H1 (cell line): ENCODE results near the gene POLG. TPM values are rescaled to one million over a fixed set of nuclear protein-coding genes. Genes with fewer than 3 reads are reported as not detected.

ENCODE experiments used
- CTCF ChIA-PET: fragments of 300-600 bp; sonication (Branson Sonifier 250); formaldehyde crosslinking; loops from one replicate; lab custom pipeline; 2021; ENCODE audit not compliant: partially characterized antibody; lab: Charles Lee
- POLR2A ChIA-PET: fragments of 300-600 bp; sonication (Branson Sonifier 250); formaldehyde crosslinking; loops from one replicate; lab custom pipeline; 2021; ENCODE audit warnings: inconsistent platforms; ENCODE audit not compliant: partially characterized antibody; lab: Charles Lee
- DNase-seq, 2 experiments: peaks; one replicate each; pipeline versions ENCODE4 v3.0.0 to v3.0.0-alpha.2; 2010 to 2022; ENCODE audit warnings: low spot score in 2 of 2, low read depth in 1 of 2, mixed read lengths in 1 of 2
- FAIRE-seq: peaks from 2 replicates; lab custom pipeline; 2011; peaks lifted over from hg19 to GRCh38; lab: Jason Lieb, UNC
- H2AFZ ChIP-seq: 2 replicates; pipeline ENCODE4 v1.8.1; 2012; ENCODE audit warnings: low read length, inconsistent platforms
- H2AK5ac ChIP-seq: 2 replicates; pipeline ENCODE4 v1.6.1; 2013; ENCODE audit warnings: low read depth, low read length
- H2BK120ac ChIP-seq: replicated peaks from 2 replicates; pipeline ENCODE3; 2013; ENCODE audit warnings: low read depth, low read length, inconsistent platforms
- H2BK12ac ChIP-seq: 2 replicates; pipeline ENCODE4 v1.6.1; 2013; ENCODE audit warnings: low read depth, low read length
- H2BK15ac ChIP-seq: 2 replicates; pipeline ENCODE4 v1.6.1; 2013; ENCODE audit warnings: low read length
- H2BK20ac ChIP-seq: 2 replicates; pipeline ENCODE4 v1.6.1; 2013; ENCODE audit warnings: low read length
- H2BK5ac ChIP-seq: 2 replicates; pipeline ENCODE4 v1.6.1; 2013; ENCODE audit warnings: low read depth, low read length
- H3K14ac ChIP-seq: 2 replicates; pipeline ENCODE4 v1.6.1; 2013; ENCODE audit warnings: inconsistent platforms; ENCODE audit not compliant: insufficient read length
- H3K18ac ChIP-seq: 2 replicates; pipeline ENCODE4 v1.6.1; 2013; ENCODE audit warnings: low read length; ENCODE audit errors: extremely low read depth
- H3K23ac ChIP-seq: 2 replicates; pipeline ENCODE4 v1.6.1; 2013; ENCODE audit warnings: inconsistent platforms; ENCODE audit not compliant: insufficient read length
- H3K23me2 ChIP-seq: 2 replicates; pipeline ENCODE4 v1.6.1; 2013; ENCODE audit warnings: low read depth, low read length
- H3K27ac ChIP-seq: 2 replicates; pipeline ENCODE4 v1.6.1; 2011; ENCODE audit warnings: low read depth, low read length, inconsistent platforms
- H3K27me3 ChIP-seq, 4 experiments: replicated peaks in 1 of 4; 1 replicate in 1 of 4; 2 replicates in 3 of 4; pipeline versions ENCODE4 v1.6.1 to v1.8.1; 2011 to 2013; ENCODE audit warnings: low read length in 3 of 4, mild to moderate bottlenecking in 3 of 4, inconsistent platforms in 2 of 4, mixed read lengths in 2 of 4, moderate library complexity in 1 of 4; ENCODE audit not compliant: control insufficient read depth in 3 of 4, insufficient read depth in 3 of 4; ENCODE audit errors: extremely low read depth in 1 of 4
- H3K36me3 ChIP-seq, 4 experiments: 2 replicates each; pipeline versions ENCODE4 v1.6.1 to v1.8.1; 2011 to 2013; ENCODE audit warnings: mild to moderate bottlenecking in 4 of 4, low read length in 3 of 4, moderate library complexity in 2 of 4, control low read depth in 1 of 4, inconsistent platforms in 1 of 4; ENCODE audit not compliant: insufficient read depth in 4 of 4, control insufficient read depth in 2 of 4
- H3K4ac ChIP-seq: replicated peaks from 2 replicates; pipeline ENCODE3; 2013; ENCODE audit warnings: low read length, low read depth, mixed read lengths, inconsistent platforms; ENCODE audit not compliant: insufficient read length
- H3K4me1 ChIP-seq, 4 experiments: replicated peaks in 1 of 4; 1 replicate in 1 of 4; 2 replicates in 3 of 4; pipeline versions ENCODE4 v1.6.1 to v1.8.1; 2011 to 2013; ENCODE audit warnings: low read length in 3 of 4, inconsistent platforms in 2 of 4, mixed read lengths in 1 of 4; ENCODE audit not compliant: insufficient read depth in 4 of 4, control insufficient read depth in 3 of 4
- H3K4me2 ChIP-seq, 2 experiments: 2 replicates each; pipeline versions ENCODE4 v1.6.1 to v1.8.1; 2011 to 2013; ENCODE audit warnings: low read depth in 2 of 2, low read length in 2 of 2, control low read depth in 1 of 2, inconsistent platforms in 1 of 2, mild to moderate bottlenecking in 1 of 2; ENCODE audit not compliant: insufficient read depth in 1 of 2
- H3K4me3 ChIP-seq, 4 experiments: fragments of 200-600, 300-600 bp in 1 of 4; sonication (generic), shearing (Covaris generic), sonication (Bioruptor Twin) in 1 of 4; 2 replicates each; pipeline versions ENCODE4 v1.5.1 to v1.8.1; 2011 to 2016; ENCODE audit warnings: low read length in 4 of 4, low read depth in 3 of 4, control low read depth in 2 of 4, inconsistent platforms in 2 of 4, mild to moderate bottlenecking in 2 of 4, mixed read lengths in 1 of 4, moderate library complexity in 1 of 4; ENCODE audit not compliant: insufficient read depth in 2 of 4; ENCODE audit errors: extremely low read depth in 1 of 4
- H3K56ac ChIP-seq: replicated peaks from 2 replicates; pipeline ENCODE3; 2013; ENCODE audit warnings: low read depth, mild to moderate bottlenecking, mixed read lengths, low read length, inconsistent platforms; ENCODE audit not compliant: insufficient read length
- H3K79me1 ChIP-seq: 2 replicates; pipeline ENCODE4 v1.6.1; 2013; ENCODE audit warnings: low read depth, low read length, control low read depth
- H3K79me2 ChIP-seq, 2 experiments: 2 replicates each; pipeline versions ENCODE4 v1.6.1 to v1.8.1; 2012 to 2013; ENCODE audit warnings: low read length in 2 of 2, mild to moderate bottlenecking in 2 of 2, inconsistent platforms in 1 of 2; ENCODE audit not compliant: insufficient read depth in 2 of 2, control insufficient read depth in 1 of 2
- H3K9ac ChIP-seq, 4 experiments: replicated peaks in 1 of 4; 1 replicate in 1 of 4; 2 replicates in 3 of 4; pipeline versions ENCODE4 v1.6.1 to v1.8.1; 2011 to 2013; ENCODE audit warnings: low read depth in 3 of 4, low read length in 3 of 4, control low read depth in 2 of 4, mild to moderate bottlenecking in 2 of 4, moderate library complexity in 2 of 4, inconsistent platforms in 1 of 4; ENCODE audit errors: extremely low read depth in 1 of 4
- H3K9me3 ChIP-seq, 2 experiments: 2 replicates each; pipeline versions ENCODE4 v1.6.1 to v1.8.1; 2012 to 2013; ENCODE audit warnings: mild to moderate bottlenecking in 2 of 2, moderate library complexity in 2 of 2, control low read depth in 1 of 2, inconsistent platforms in 1 of 2, low read depth in 1 of 2, low read length in 1 of 2, mixed read lengths in 1 of 2; ENCODE audit not compliant: insufficient read depth in 2 of 2
- H4K20me1 ChIP-seq, 2 experiments: replicated peaks in 1 of 2; 2 replicates each; pipeline versions ENCODE3 to v1.8.1; 2011 to 2013; ENCODE audit warnings: inconsistent platforms in 2 of 2, low read length in 2 of 2, mild to moderate bottlenecking in 1 of 2; ENCODE audit not compliant: insufficient read depth in 2 of 2, control insufficient read depth in 1 of 2
- H4K5ac ChIP-seq: 2 replicates; pipeline ENCODE4 v1.6.1; 2013; ENCODE audit warnings: low read length, low read depth, mixed read lengths, inconsistent platforms; ENCODE audit not compliant: insufficient read length
- H4K8ac ChIP-seq: 2 replicates; pipeline ENCODE4 v1.8.0; 2013; ENCODE audit warnings: mild to moderate bottlenecking, moderate library complexity, low read length, inconsistent platforms; ENCODE audit not compliant: insufficient read depth; ENCODE audit errors: extremely low read depth
- H4K91ac ChIP-seq: replicated peaks from 2 replicates; pipeline ENCODE3; 2013; ENCODE audit warnings: low read length, mixed read lengths, inconsistent platforms; ENCODE audit not compliant: insufficient read length
- CTBP2 ChIP-seq: IDR thresholded peaks from 2 replicates; pipeline ENCODE4 v1.7.0; 2011; ENCODE audit warnings: borderline replicate concordance, mild to moderate bottlenecking, moderate library complexity, mixed read lengths, low read length; ENCODE audit not compliant: insufficient read depth, insufficient read length
- RFX5 ChIP-seq: IDR thresholded peaks from 2 replicates; pipeline ENCODE4 v1.6.1; 2011; ENCODE audit warnings: low read depth, low read length, improper control_type of control experiment, borderline replicate concordance
- WGBS, 2 experiments: shearing (Covaris generic) in 1 of 2; methylation state at CpG; one replicate each; pipeline versions ENCODE4 v1.1.6 to v1.1.7; 2013 to 2015; ENCODE audit warnings: low lambda C conversion rate in 2 of 2, mixed read lengths in 2 of 2, inconsistent platforms in 1 of 2, low coverage in 1 of 2, missing lambda C conversion rate in 1 of 2; ENCODE audit not compliant: insufficient replicate concordance in 2 of 2, insufficient coverage in 1 of 2, insufficient read length in 1 of 2; ENCODE audit errors: extremely low coverage in 1 of 2, missing lambda C conversion rate in 1 of 2; 5-methylcytosine and 5-hydroxymethylcytosine counted together
- polyA plus RNA-seq, 7 experiments: library from polyadenylated mRNA; depleted of rRNA in 3 of 7; stranded (reverse) in 5 of 7; unstranded in 2 of 7; fragments of >200 nt in 5 of 7; fragments of 200-250 nt in 2 of 7; gene quantifications; 1 replicate in 5 of 7; 2 replicates in 1 of 7; 4 replicates in 1 of 7; pipeline versions ENCODE4 v1.2.1 to v1.2.3, GENCODE V29; 2011 to 2013; ENCODE audit warnings: missing spikeins in 2 of 7, mixed read lengths in 2 of 7
- total RNA-seq: library from RNA; stranded (reverse); fragmentation: NEBNext Ultra II Directional; extraction: Animal tissue kit (Norgen Biotek cat#: 25700); gene quantifications from 2 replicates; pipeline ENCODE4 v1.2.1, GENCODE V29; 2021

POLG gene
- total and polyA plus RNA-seq, 2 of the 8 experiments (the other 6 are each of a cell fraction or from before 2014, with no cell fraction given), result 14.8 to 52.3 TPM

GRCh38 chr15:89353991-89354390 lies 19.4 kb upstream of the POLG start:
- Histone ChIP-seq H3K56ac (no peak overlapping the region), H3K4me2 (no peak overlapping the region), H3K9me3 (no peaks in the 10 kb centered on the region), H2AFZ (no peak overlapping the region), H3K27me3 (peaks cover 17 to 38% (median 25%) of the 10 kb centered on the region in 4 experiments), H2BK5ac (no peak overlapping the region), H2AK5ac (no peak overlapping the region), H2BK15ac (no peak overlapping the region), H3K79me2 (no peaks in the 10 kb centered on the region), H3K79me1 (no peaks in the 10 kb centered on the region), H3K36me3 (no peaks in the 10 kb centered on the region), H3K18ac (no peak overlapping the region), H3K23me2 (0 out of 2 replicates have a peak, but pooled peaks cover under 1% of the 10 kb centered on the region), H3K14ac (no peak overlapping the region), H3K4ac (no peak overlapping the region), H3K27ac (no peak overlapping the region), H3K4me3 (no peak overlapping the region), H2BK20ac (no peak overlapping the region), H2BK120ac (no peak overlapping the region), H4K20me1 (peaks cover 0 to 3% of the 10 kb centered on the region in 2 experiments), H3K4me1 (no peaks in the 10 kb centered on the region; a peak in 2 of 7 replicates), H3K23ac (no peak overlapping the region), H4K8ac (no peak overlapping the region), H2BK12ac (no peak overlapping the region), H3K9ac (no peak overlapping the region), H4K91ac (no peak overlapping the region), H4K5ac (no peak overlapping the region)
- POLR2A ChIA-PET, result interaction anchor here (1.2 kb wide), 1 partner anchor 116 kb away, joined by 4 read pairs; no protein-coding TSS in a partner anchor
- 77% methylated on average over 1 of the region's 2 CpGs; no CpG with 5 or more reads in 1 of the 2 experiments for WGBS, 2 experiments
- no peak for FAIRE-seq
- CTCF ChIA-PET, result interaction anchor here (0.8 to 18.6 kb wide), 10 partner anchors 9 to 178 kb away, joined by 4 to 412 read pairs (median 64); partner anchors contain the start of gene RHCG
- no peak for DNase-seq
- no peak for TF ChIP-seq CTBP2
- no peak for TF ChIP-seq RFX5
